Activated CD4-positive, alpha-beta T cell treated with anti-CD3 and anti-CD28 coated beads for 24 hours (primary cell): ENCODE results near the gene MEX3D.

Experiments used
- DNase-seq, 2 donors: peaks; one replicate each; pipeline ENCODE4 v3.0.0-alpha.2; 2020; ENCODE audit warnings: low read depth in 2 of 2

The MEX3D gene

DNA sequence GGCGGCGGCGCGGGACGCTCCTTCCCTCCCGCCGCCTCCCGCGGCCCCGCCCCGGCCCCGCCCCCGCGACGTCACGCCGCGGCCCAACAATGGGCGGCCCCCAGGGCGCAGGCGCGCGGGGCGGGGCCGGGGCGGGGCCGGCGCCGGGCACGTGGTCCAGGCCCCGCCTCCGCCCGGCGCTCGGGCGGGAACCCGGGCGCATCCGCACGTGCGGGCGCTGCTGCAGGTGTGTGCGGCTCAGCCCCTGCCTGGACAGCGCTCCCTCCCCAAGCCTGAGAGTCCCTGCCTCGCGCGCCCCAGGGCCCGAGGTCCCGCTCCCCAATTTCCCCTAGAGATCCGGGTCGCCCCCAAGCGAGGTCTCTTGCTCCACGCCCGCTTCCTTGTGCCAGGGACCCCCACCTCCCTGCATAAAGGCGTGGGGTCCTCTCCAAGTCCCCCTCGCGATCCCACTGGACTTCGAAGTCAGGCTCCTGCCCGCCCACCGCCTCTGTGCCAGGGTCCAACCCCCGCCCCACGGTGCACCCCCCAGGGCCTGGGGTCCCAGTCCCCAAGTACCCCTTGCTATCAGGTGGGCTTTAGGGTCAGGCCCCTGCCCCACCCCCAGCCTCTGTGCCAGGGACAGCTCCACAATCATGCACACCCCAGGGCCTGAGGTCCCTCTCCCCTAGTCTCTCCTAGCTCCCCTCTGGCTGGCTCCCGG, at the start of gene MEX3D:
Gene MEX3D (minus strand): TSS at position 6 of the 700 bp plus-strand sequence. CDS start 267 bp downstream, outside the sequence.
- peak; percentile 68 to 73 for DNase-seq

- DNase-seq = no peak
Measured at GRCh38 chr19:1616875-1617274, 48.8 kb upstream of the MEX3D start.

DNA sequence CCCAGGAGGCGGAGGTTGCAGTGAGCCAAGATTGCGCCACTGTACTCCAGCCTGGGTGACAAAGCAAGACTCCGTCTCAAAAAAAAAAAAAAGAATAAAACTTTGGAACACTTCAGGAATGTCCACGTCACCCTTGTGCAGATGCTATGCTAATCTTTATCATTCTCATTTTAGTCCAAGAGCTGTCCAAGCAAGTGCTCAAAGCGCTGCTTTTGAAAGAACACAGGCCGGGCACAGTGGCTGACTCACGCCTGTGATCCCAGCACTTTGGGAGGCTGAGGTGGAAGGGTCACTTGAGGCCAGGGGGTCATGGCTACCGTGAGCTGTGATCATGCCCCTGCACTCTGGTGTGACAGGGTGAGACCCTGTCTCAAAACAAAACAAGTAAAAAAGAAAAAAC, 48.3 kb upstream of the MEX3D start:
- DNase-seq = no peak

DNA sequence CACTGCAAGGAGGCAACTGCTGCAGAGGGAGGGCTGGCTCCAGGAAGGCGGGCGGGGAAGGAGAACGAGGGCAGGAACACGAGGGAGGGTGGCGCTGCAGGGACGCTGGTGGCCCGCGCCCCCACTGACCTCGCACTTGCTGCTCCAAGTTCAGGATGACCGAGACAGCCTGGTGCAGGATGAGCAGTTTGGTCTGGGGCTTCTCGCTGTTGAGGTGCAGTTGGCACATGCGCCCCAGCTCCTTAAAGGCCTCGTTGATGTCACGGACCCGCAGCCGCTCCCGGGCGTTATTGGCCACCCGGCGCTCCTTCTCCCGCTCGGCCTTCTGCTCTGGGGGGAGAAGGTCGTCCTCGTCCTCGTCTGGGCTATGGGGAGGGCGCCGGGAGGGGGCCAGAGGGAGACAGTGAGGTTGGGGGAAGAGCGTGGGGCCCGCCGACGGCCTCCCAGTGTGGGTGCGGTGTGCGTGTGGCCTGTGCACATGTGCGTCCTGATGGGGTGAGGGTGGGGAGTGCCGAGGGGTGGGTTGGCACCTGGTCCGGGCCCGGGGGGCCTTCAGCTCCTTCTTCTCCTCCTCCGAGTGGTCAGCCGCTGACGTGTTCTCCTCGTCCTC, 47.1 kb upstream of the MEX3D start:
- no peak for DNase-seq

DNA sequence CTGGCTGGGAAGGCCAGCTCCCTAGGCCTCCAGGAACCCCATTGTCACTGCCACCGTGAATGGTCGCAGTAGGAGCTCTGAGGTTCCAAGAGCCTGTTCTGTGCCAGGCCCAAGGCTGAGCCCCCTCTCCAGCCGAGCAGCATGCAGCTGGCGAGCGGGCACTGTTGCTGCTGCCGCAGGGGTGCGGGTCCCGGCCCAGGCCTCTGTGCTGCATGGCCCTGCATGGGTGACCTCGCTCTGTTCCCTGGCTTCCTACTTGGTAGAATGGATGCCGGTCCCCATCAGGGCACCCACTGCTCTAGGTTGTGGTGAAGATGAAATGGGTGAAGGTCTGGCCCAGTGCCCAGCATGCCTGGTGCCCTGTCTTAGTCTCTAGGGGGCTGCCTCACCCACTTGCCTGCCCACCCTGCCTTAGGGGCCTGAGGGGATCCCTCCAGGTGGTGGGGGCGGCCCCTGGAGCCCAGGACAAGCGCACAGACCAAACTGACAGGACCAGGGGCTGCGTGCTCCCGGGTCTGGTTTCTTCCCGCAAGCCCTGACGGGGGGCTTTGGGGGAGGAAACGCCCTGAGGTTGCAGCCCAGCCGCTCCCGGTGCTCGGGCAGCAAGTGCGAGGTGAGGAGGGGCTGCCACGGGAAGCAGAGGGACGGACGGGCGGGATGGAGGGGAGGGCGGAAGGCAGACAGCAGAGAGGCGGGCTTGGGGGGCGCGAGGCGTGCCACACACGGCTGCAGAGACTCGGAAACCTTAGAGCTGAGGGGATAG, 45.9 kb upstream of the MEX3D start:
- no peak for DNase-seq

DNA sequence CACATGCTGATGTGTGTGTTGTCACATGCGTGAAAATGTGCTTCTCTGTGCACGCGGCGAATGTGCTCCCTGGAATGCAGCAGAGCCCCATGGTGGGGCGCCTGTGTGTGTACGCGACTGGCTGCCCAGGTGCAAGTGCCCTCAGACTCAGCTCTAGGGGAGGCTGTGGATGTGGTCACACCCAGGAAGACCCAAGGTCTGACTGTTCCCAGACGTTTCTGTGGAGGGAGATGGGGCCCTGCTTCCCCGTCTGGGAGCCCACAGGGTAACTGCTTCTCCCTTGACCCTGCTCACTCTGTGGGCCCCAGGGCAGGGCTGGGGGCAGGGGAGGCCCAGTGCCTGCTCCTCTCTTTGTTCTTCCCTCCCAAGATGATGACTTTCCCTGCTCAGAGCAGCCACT, 45.0 kb upstream of the MEX3D start:
- DNase-seq = no peak

DNA sequence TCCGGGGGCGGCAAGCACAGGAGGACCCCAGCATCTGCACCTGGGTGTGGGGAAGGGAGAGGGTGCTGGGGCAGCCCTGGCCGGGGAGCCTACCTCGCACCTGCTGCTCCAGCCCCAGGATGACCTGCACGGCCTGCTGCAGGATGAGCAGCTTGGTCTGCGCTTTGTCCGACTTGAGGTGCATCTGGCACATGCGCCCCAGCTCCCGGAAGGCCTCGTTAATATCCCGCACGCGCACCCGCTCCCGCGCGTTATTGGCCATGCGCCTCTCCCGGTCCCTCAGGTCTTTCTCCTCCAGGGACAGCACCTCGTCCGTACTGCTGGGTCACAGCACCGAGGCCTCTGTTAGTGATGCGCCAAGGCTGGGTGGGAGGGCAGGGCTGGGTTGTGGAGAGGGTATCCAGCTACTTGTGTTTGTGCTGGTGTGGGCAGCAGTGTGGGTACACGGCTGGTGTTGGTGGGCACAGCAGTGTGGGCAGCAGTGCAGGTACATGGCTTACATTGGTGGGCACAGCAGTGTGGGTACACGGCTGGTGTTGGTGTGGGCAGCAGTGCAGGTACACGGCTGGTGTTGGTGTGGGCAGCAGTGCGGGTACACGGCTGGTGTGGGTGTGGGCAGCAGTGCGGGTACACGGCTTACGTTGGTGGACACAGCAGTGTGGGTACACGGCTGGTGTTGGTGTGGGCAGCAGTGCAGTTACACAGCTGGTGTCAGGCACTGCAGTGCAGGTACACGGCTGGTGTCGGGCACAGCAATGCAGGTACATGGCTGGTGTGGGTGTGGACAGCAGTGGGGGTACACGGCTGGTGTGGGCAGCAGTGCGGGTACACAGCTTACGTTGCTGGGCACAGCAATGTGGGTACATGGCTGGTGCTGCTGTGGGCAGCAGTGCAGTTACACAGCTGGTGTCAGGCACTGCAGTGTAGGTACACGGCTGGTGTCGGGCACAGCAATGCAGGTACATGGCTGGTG, 44.3 kb upstream of the MEX3D start:
- no peak for DNase-seq

DNA sequence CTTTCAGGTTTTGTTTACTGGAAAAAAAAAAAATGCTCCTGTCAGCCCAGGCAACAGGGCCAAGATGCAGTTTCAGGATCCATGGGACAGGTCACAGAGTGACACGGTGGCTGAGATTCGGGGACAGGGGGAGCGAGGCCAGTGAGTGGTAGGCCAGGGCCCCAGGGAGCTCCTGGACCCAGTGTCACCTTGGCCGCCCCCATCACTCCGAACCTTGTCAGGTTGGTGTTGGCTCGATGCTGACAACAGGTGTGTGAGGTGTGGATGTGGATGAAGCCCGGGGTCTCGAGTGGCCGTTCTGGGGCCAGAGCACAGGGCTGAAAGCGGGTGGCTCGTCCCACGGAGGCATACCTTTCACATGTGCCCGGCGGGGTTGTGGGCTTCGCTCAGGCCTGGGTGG, 43.2 kb upstream of the MEX3D start:
- no peak for DNase-seq

DNA sequence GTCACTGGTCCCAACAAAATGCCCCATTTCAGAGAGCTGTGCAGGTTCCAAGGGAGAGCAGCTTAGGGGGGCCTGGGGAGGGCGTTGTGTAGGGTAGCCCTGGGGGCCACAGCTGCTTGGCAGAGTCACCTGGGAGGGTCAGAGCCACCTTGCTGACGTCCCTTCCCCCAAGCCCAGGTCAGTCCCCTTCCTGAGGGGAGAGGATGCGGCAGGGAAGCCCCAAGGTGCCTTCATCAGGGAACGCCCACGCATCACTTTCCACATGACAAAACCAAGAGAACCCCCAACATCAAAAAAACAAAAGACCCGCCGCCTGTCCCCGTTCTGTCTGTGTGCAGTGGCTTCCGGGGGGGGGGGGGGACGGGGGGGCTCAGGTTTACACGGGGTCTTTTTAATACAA, 42.5 kb upstream of the MEX3D start:
- no peak for DNase-seq

DNA sequence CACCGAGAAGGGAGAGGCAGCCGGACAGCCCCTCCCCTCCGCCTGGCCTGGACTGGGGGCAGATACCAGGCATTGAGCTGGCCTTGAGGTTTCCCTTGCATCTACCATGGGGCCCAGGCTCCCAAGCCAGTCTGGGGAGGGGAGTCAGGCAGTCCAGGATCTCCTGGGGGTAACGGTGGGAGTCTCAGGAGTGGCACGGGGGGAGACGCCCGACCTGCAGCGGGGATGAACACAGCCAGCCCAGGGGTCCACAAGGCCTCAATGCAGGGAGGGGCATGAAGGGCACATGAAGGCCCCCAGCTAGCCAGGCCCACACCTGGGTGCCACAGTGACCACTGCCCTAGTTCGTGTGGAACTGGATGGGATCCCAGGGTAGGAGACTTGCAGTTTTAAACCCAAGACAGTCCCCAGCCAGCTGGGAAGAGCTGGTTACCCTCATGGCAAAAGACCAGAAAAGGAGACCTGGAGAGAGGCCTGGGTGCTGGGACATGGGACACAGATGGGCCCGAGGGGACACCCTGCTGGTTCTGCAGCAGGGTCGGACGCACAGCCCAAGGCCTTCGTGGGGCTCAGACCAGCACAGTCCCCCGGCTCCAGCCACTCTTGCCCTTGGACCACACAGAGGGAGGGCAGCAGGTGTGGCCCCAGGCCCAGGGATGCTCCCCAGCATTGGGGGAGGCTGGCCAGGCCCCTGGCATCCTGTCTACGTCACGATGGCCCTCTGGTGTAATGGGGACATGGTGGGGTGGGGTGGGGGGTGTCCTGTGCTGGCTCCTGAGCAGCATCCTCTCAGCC, 41.8 kb upstream of the MEX3D start:
- no peak for DNase-seq

DNA sequence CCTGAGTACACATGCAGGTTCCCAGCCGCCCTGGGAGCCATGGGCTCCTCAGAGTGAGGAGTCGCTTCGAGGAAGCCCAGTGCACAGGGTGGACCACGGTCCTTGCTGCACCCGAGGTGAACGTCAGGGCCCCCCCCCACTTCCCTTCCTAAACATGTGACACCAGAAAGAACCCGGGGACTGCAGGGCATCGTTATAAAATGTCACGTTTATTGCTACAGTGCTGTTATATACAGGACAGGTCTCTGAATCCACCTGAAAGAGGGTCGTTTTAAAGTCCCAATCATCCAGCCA, 40.9 kb upstream of the MEX3D start:
- DNase-seq = no peak

DNA sequence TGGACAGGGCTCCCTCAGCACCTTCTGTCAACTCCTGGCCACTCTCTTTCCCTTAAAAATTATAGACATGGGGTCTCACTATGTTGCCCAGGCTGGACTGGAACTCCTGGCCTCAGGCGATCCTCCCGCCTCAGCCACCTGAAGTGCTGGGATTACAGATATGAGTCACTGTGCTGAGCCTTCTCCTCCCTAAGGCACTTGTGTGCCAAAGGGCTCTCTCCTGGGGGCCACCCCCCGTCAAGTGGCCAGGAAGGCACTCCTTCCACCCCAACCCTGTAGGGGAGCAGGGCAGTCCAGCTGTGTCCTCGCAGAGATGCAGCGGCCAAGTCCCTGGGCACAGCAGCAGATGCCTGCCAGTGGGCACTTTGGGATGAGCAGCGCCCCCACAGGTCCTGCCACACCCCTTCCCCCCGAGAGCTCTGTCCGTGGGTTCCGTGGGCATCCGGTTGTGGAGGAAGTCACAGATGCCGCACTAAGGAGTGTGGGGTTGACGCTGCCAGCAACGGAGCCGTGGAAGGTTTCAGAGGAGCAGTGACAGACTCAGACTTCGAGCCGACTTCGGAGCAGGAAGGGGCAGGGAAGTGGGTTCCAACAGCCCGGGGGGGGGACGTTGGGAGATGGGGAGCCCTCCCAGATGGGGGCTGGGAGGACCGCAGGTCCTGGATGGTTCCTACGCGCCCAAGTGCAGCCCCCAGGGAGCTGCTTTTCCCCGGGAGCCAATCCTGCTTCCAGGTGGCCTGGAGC, 40.4 kb upstream of the MEX3D start:
- no peak for DNase-seq

DNA sequence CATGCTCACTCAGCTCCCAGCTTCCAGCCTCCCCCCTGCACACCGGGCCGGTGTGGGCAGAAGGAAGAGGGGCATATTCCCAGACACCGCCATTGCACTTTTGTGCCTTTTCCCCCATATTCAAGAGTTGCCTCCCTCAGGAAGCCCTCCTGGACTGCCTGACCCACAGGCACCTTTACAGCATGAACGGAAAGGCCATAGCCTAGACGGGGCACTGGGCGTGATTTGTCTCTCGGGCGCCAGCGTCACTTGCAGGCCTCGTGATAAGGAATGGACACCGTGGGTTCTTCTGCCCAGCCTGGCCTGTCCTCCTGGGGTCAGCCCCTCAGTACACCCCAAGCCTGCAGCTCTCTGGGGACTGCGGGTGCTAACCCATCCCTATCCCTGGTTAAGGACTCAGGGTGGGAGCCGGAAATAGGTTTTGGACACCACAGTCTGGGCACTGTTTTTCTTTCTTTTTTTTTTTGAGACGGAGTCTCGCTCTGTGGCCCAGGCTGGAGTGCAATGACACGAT, 38.1 kb upstream of the MEX3D start:
- DNase-seq = no peak

DNA sequence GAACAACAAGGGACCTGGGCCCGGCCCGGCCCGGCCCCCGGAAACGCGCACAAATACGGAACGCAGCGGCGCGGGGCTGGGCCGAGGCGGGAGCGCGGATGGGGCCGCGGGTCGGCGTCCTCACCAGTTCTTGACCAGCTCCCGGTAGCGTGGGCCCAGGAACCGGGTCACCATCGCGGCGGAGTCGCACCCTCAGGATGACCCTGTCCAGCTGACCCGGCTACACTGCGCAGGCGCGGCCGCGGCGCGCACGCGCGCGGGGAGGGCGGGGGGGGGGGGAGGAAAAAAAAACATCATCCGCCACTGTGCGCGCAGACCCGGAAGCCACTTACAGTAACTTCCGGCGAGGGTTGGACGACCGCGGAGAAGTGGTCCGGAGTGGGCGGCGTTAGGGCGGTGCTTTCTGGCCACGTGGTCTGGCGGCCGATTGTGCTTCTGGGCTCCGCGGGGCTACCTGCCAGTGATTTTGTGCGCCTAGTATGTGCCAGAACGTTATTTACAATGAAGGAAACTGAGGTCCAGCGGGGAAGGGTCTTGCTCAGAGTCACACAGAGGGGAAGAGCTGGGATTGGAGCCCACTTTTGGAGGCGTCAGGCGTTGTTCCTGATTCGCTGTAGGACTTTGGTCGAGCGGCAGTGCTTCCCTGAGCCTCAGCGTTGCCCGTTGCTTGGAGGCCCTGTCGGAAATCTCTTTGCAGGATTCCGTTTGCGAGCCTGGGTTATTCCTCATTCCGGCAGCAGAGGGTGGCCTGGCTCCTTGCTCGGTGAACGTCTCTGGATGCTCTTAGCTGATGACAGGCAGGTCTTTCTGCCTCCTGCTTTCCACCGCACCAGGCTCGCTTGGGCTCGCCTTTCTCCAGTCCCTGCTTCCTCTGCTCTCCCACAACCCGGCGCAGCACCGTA, 37.4 kb upstream of the MEX3D start, which contains the start of gene UQCR11:
Gene UQCR11 (minus strand): TSS at position 227 of the 902 bp plus-strand sequence. CDS start 53 bp downstream, at position 174.
- peak; percentile 85 to 90 for DNase-seq

DNA sequence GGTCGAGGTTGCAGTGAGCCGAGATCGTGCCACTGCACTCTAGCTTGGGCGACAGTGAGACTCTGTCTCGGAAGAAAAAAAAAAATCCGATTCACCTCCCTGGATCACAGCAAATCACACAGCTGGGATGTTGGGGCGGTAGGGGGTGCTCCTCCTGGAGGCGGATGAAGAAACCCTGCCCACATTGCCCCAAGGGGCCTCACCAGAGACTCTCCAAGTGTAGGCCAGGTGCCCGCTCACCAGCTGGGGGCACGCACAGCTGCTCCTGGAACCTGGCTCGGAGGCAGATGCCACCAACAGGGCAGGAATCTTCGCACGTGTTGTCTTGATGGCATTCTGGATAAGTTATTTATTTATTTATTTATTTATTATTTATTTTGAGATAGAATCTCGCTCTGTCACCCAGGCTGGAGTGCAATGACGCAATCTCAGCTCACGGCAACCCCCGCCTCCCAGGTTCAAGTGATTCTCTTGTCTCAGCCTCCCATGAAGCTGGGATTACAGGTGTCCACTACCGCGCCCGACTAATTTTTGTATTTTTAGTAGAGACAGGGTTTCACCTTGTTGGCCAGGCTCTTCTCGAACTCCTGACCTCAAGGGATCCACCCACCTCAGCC, 34.1 kb upstream of the MEX3D start:
- DNase-seq = no peak

GRCh38 chr19:1601613-1602064, 33.5 kb upstream of the MEX3D start:
- DNase-seq = no peak

DNA sequence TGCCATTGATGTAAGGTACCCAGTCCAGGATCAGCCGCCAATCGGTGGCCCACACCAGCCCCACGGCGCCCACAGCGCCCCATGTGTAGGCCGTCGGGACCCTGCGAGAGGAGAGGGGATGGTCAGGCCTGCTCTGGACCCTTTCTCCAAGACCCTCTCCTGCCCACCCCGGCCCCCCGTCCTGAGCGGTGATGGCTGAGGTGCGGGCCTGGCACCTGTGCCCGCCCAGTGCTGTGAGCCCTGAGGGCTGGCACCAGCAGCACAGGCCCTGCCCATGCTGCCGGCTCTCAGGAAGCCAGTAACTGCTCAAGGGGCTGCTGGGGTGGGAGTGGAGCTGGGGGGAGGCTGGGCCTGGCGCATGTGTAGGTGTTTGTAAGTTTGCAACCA, 31.3 kb upstream of the MEX3D start:
- DNase-seq = no peak

DNA sequence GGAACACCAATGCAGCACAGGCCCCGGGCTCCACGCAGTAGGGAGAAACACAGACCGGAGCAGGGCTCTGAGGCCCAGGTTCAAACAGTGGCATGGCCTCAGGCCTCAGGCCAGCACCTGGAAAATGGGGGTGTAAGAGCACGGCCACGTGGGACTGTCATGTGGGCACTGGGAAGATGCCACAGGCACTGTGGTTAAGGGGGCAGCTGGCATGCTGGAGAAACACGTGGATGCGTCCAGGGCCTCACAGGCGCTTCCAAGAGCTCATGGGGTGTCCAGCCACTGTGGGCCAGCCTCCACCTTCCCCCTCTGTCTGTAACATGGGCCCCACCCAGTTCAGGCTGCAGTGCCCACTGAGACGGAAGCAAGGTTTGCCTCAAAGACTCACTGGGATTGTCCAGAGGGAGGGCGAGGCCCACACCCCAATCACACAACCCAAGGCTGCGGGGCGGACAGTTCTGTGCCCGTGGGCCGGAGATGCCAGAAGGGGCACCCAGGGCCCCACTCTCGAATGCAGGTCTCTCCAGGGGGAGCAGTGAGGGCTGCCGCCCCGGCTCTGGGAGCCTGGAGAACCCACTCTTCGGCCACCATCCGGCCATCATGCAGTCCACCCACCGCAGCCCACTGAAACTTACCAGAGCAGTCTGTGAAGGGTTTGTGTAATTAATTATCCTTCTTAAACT, 30.8 kb upstream of the MEX3D start:
- DNase-seq = no peak
